Loucy (cell line): ENCODE measurements around the gene ACTR1A.
A peak's percentile ranks its signal among the peaks of the same experiment; 100 is the strongest.

Experiments
- H2AFZ ChIP-seq: fragments of 200-600 bp; sonication (generic); 2 replicates; pipeline ENCODE4 v1.6.0; 2016; ENCODE audit warnings: antibody characterized with exemption, mild to moderate bottlenecking, low read length, moderate library complexity
- H3F3A ChIP-seq: fragments of 200-600 bp; 2 replicates; pipeline ENCODE4 v1.6.0; 2016; ENCODE audit warnings: antibody characterized with exemption, low read depth, mild to moderate bottlenecking
- H3K27me3 ChIP-seq: fragments of 200-600 bp; sonication (generic); 2 replicates; pipeline ENCODE4 v1.6.1; 2014; ENCODE audit warnings: low read length, mild to moderate bottlenecking; ENCODE audit not compliant: insufficient read depth, poor library complexity, severe bottlenecking
- H3K36me3 ChIP-seq: fragments of 200-600 bp; sonication (generic); 2 replicates; pipeline ENCODE4 v1.6.1; 2016; ENCODE audit warnings: low read length; ENCODE audit not compliant: insufficient read depth
- H3K4me1 ChIP-seq: fragments of 200-600 bp; sonication (generic); 2 replicates; pipeline ENCODE4 v1.5.1; 2014; ENCODE audit warnings: low read length, mild to moderate bottlenecking; ENCODE audit not compliant: insufficient read depth, poor library complexity, severe bottlenecking
- H3K4me2 ChIP-seq: fragments of 200-600 bp; sonication (generic); 2 replicates; pipeline ENCODE4 v1.6.0; 2014; ENCODE audit warnings: antibody characterized with exemption, low read length, low read depth, mild to moderate bottlenecking; ENCODE audit not compliant: poor library complexity, severe bottlenecking
- H3K4me3 ChIP-seq: fragments of 200-600 bp; sonication (generic); 2 replicates; pipeline ENCODE4 v1.5.1; 2014; ENCODE audit warnings: low read length, mild to moderate bottlenecking, mixed read lengths; ENCODE audit not compliant: poor library complexity, severe bottlenecking
- H3K79me2 ChIP-seq: fragments of 200-600 bp; sonication (generic); 2 replicates; pipeline ENCODE4 v1.6.1; 2014; ENCODE audit warnings: low read length; ENCODE audit not compliant: insufficient read depth
- H3K9ac ChIP-seq: fragments of 200-600 bp; sonication (generic); 2 replicates; pipeline ENCODE4 v1.6.0; 2014; ENCODE audit warnings: mild to moderate bottlenecking, low read depth, low read length, moderate library complexity; ENCODE audit not compliant: poor library complexity, severe bottlenecking
- H3K9me2 ChIP-seq: fragments of 200-600 bp; sonication (generic); replicated peaks from 2 replicates; pipeline ENCODE4 v1.6.1; 2016; ENCODE audit warnings: low read depth, low read length, mixed read lengths
- H3K9me3 ChIP-seq: fragments of 200-600 bp; sonication (generic); 2 replicates; pipeline ENCODE4 v1.6.1; 2014; ENCODE audit warnings: mild to moderate bottlenecking, antibody characterized with exemption, low read length, low read depth; ENCODE audit not compliant: insufficient read depth
- H4K20me1 ChIP-seq: fragments of 200-600 bp; sonication (generic); 2 replicates; pipeline ENCODE4 v1.6.0; 2014; ENCODE audit warnings: antibody characterized with exemption, low read length, mild to moderate bottlenecking; ENCODE audit not compliant: insufficient read depth, poor library complexity, severe bottlenecking
- EZH2phosphoT487 ChIP-seq: fragments of 200-600 bp; IDR thresholded peaks from 2 replicates; pipeline ENCODE4 v1.6.1; 2018; ENCODE audit warnings: antibody characterized with exemption, mild to moderate bottlenecking, moderate library complexity, borderline replicate concordance
- TF ChIP-seq, protein P1 (sequence below): fragments of 200-600 bp; sonication (generic); conservative IDR thresholded peaks from 2 replicates; pipeline ENCODE4 v1.5.1; 2014; ENCODE audit warnings: mild to moderate bottlenecking, antibody characterized with exemption, low read length

ACTR1A gene

DNA sequence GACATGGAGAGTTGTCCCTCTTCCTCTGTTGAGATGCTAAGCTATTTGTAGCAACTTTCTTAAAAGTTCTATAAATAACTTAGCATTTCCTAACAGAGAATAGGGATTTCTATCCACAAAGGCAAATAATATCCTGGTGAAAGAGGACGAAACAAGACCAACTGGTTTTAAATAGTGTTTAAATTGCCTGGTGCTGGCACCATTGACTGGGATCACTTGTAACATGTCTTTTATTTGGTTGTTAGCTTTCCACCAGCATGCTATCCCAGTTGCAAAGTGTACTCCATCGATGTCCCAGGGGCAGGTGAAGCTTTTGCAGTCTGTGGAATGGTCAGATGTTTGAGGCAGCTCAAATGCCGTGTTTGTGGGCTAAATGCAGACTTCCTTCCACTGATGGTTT is 5.0 kb upstream of the ACTR1A start:
- Histone ChIP-seq H2AFZ (no peak overlapping the region), H3K4me1 (peaks cover 53% of the 10 kb centered on the region), H3K27me3 (no peaks in the 10 kb centered on the region), H4K20me1 (peaks cover 29% of the 10 kb centered on the region), H3K4me2 (peak overlapping the region; percentile 98), H3K4me3 (no peak overlapping the region), H3F3A (no peaks in the 10 kb centered on the region), H3K9ac (no peak overlapping the region), H3K79me2 (peaks cover 46% of the 10 kb centered on the region), H3K9me3 (no peaks in the 10 kb centered on the region), H3K9me2 (no peaks in the 10 kb centered on the region), H3K36me3 (peaks cover 14% of the 10 kb centered on the region; the same call in 1 of the 2 replicates)
- no peak for TF ChIP-seq EZH2phosphoT487
- TF ChIP-seq, protein P1, sequence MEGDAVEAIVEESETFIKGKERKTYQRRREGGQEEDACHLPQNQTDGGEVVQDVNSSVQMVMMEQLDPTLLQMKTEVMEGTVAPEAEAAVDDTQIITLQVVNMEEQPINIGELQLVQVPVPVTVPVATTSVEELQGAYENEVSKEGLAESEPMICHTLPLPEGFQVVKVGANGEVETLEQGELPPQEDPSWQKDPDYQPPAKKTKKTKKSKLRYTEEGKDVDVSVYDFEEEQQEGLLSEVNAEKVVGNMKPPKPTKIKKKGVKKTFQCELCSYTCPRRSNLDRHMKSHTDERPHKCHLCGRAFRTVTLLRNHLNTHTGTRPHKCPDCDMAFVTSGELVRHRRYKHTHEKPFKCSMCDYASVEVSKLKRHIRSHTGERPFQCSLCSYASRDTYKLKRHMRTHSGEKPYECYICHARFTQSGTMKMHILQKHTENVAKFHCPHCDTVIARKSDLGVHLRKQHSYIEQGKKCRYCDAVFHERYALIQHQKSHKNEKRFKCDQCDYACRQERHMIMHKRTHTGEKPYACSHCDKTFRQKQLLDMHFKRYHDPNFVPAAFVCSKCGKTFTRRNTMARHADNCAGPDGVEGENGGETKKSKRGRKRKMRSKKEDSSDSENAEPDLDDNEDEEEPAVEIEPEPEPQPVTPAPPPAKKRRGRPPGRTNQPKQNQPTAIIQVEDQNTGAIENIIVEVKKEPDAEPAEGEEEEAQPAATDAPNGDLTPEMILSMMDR = no peak

DNA sequence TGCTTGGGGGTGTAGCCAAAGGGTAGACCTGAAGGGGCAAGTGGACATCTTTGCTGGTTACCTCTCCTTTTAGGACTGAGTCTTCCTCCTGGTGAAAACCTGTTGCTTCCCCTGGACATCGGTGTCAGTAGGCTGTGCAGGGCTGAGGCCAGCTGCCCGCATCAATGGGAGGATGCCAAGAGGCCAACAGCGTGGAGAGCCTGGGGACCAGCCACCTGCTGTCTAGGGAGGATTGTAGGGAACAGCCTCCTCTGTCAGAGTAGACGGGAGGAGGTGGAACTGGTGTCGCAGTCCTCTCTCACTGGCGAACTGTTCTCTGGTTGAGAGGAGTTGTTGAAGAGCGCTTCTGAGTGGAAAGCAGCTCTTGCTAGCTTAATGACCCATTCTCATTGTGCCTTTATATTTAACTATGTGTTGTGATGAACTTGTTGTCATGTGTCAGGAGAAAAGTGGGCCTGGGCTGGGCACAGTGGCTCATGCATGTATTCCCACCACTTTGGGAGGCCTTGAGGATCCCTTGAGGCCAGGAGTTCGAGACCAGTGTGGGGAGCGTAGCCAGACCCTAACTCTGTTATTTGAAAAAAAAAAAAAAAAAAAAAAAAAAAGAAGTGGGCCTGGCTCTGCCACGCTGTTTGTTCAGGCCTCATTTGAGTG is 3.1 kb upstream of the ACTR1A start:
- H3K79me2 ChIP-seq = peaks cover 58% of the 10 kb centered on the region
- no peaks in the 10 kb centered on the region for H3K27me3 ChIP-seq
- peaks cover 11% of the 10 kb centered on the region; the same call in 1 of the 2 replicates for H3K36me3 ChIP-seq
- no peak overlapping the region for H2AFZ ChIP-seq
- no peaks in the 10 kb centered on the region for H3K9me3 ChIP-seq
- peak overlapping the region; percentile 98 for H3K4me3 ChIP-seq
- TF ChIP-seq, protein P1 = no peak
- TF ChIP-seq EZH2phosphoT487 = no peak
- peaks cover 42% of the 10 kb centered on the region for H4K20me1 ChIP-seq
- peak overlapping the region; percentile 98 for H3K4me2 ChIP-seq
- no peaks in the 10 kb centered on the region for H3F3A ChIP-seq
- peak overlapping the region; percentile 87 for H3K9ac ChIP-seq
- H3K9me2 ChIP-seq = no peaks in the 10 kb centered on the region
- H3K4me1 ChIP-seq = peaks cover 55% of the 10 kb centered on the region

DNA sequence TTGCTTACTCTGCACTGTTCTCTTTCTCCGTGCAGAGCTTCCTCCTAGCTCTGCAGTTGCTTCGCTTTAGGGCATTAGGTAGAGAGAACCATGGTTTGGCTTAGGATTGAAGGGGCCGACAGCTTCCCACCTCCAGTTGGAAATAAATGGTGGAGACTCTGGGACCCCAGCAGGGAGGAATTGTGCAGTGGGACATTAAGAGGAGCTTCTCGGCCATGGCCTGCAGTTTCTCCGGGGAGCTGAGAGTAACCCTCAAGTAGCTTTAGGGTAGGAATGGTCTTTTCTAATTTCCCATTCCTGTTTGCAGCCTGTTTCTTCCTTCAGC is 2.4 kb upstream of the ACTR1A start:
- no peak overlapping the region for H2AFZ ChIP-seq
- peaks cover 10% of the 10 kb centered on the region; the same call in 1 of the 2 replicates for H3K36me3 ChIP-seq
- H3K9me2 ChIP-seq = no peaks in the 10 kb centered on the region
- no peaks in the 10 kb centered on the region for H3K9me3 ChIP-seq
- no peaks in the 10 kb centered on the region for H3K27me3 ChIP-seq
- H3K4me1 ChIP-seq = peaks cover 58% of the 10 kb centered on the region
- peak overlapping the region; percentile 98 for H3K4me3 ChIP-seq
- H3K9ac ChIP-seq = peak overlapping the region; percentile 87
- TF ChIP-seq EZH2phosphoT487 = no peak
- TF ChIP-seq, protein P1 = no peak
- no peaks in the 10 kb centered on the region for H3F3A ChIP-seq
- H3K4me2 ChIP-seq = peak overlapping the region; percentile 98
- H3K79me2 ChIP-seq = peaks cover 63% of the 10 kb centered on the region
- peaks cover 44% of the 10 kb centered on the region for H4K20me1 ChIP-seq
